ENCODE measurements around the gene HAS3. TPM values are rescaled to one million over a fixed set of nuclear protein-coding genes. Genes with fewer than 3 reads are reported as not detected.

The HAS3 gene
- total RNA-seq, 4 donors from 2014 or later, result 0.23 to 10.0 (median 1.6) TPM; not detected in 1

- intact Hi-C loops (cut with DNase I; ENCODE audit: low total_unique reads), result no loop called here
- Histone ChIP-seq H3K4me3 (no peak overlapping the region), H3K27me3 (no peaks in the 10 kb centered on the region), H3K36me3 (peaks cover 0 to 41% of the 10 kb centered on the region in 2 donors), H3K9me3 (no peaks in the 10 kb centered on the region), H3K27ac (no peak overlapping the region), H3K4me1 (peaks cover 24 to 28% of the 10 kb centered on the region in 2 donors)
- DNase-seq, result no peak
- TF ChIP-seq CTCF (IDR thresholded peaks at IDR 0.05 in 4 of 5, conservative IDR thresholded peaks at IDR 0.05 in 1 of 5) (no peak), POLR2A (IDR thresholded peaks at IDR 0.05) (no peak)
- in situ Hi-C loops (cut with MboI; ENCODE audit: low sequenced_read_pairs in 4 of 4), result loop anchor here in 2 of 4 donors (25.0 kb wide), 1 partner anchor 578 kb away; the partner anchor contains the start of gene ZFP90 (in 2 of the 2)
- no peak for ATAC-seq
Measured at GRCh38 chr16:69115361-69115760, 9.9 kb downstream of the HAS3 start.

- intact Hi-C loops (cut with DNase I; ENCODE audit: low total_unique reads) (no loop called here), in situ Hi-C loops (cut with MboI; ENCODE audit: low sequenced_read_pairs in 4 of 4) (loop anchor here in 2 of 4 donors (25.0 kb wide), 1 partner anchor 579 kb away; the partner anchor contains the start of gene ZFP90 (in 2 of the 2))
- DNase-seq (no peak), ATAC-seq (no peak)
- H3K36me3 ChIP-seq, result peaks cover 0 to 46% of the 10 kb centered on the region in 2 donors
- peaks cover 24 to 28% of the 10 kb centered on the region in 2 donors for H3K4me1 ChIP-seq
- no peak overlapping the region for H3K4me3 ChIP-seq
- TF ChIP-seq POLR2A (IDR thresholded peaks at IDR 0.05) (no peak), CTCF (IDR thresholded peaks at IDR 0.05 in 4 of 5, conservative IDR thresholded peaks at IDR 0.05 in 1 of 5) (no peak)
- no peak overlapping the region for H3K27ac ChIP-seq
- H3K9me3 ChIP-seq, result no peaks in the 10 kb centered on the region
- no peaks in the 10 kb centered on the region for H3K27me3 ChIP-seq
Measured at GRCh38 chr16:69115837-69116236, 10.4 kb downstream of the HAS3 start.

- TF ChIP-seq POLR2A (IDR thresholded peaks at IDR 0.05) (no peak), CTCF (IDR thresholded peaks at IDR 0.05 in 4 of 5, conservative IDR thresholded peaks at IDR 0.05 in 1 of 5) (no peak)
- in situ Hi-C loops (cut with MboI; ENCODE audit: low sequenced_read_pairs in 4 of 4), result loop anchor here in 2 of 4 donors (25.0 kb wide), 1 partner anchor 579 kb away; the partner anchor contains the start of gene ZFP90 (in 2 of the 2)
- Histone ChIP-seq H3K4me1 (peaks cover 24 to 28% of the 10 kb centered on the region in 2 donors), H3K9me3 (no peaks in the 10 kb centered on the region), H3K4me3 (no peak overlapping the region), H3K27ac (peak overlapping the region in 2 of 4 donors; percentile 5 to 17), H3K36me3 (peaks cover 0 to 51% of the 10 kb centered on the region in 2 donors), H3K27me3 (no peaks in the 10 kb centered on the region)
- ATAC-seq (no peak), DNase-seq (no peak)
- intact Hi-C loops (cut with DNase I; ENCODE audit: low total_unique reads), result no loop called here
Measured at GRCh38 chr16:69116256-69116875, 10.9 kb downstream of the HAS3 start.

DNA sequence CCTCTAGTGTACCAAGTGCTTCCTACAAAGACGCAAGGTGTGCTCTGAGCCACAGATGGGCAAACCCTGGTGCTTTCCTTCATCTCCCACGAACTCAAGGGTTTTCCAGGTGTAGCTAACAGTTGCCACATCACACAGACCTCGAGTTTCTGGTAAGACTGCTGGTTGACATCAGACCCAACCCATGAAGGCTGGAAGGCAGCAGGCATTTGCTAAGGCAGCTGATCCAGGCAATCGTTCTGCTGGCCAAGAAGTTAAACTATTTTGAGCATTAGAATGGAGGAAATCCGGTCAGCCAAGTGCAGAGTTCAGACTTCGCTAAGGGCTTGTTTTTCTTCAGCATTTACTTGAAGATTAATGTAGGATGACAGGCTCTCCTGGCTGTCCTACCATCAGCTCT is 11.5 kb downstream of the HAS3 start:
- intact Hi-C loops (cut with DNase I; ENCODE audit: low total_unique reads), result no loop called here
- Histone ChIP-seq H3K27ac (peak overlapping the region in 2 of 4 donors; percentile 5 to 17), H3K4me1 (peaks cover 24 to 28% of the 10 kb centered on the region in 2 donors), H3K4me3 (no peak overlapping the region), H3K9me3 (no peaks in the 10 kb centered on the region), H3K27me3 (no peaks in the 10 kb centered on the region), H3K36me3 (peaks cover 0 to 53% of the 10 kb centered on the region in 2 donors)
- in situ Hi-C loops (cut with MboI; ENCODE audit: low sequenced_read_pairs in 4 of 4), result loop anchor here in 2 of 4 donors (25.0 kb wide), 1 partner anchor 580 kb away; the partner anchor contains the start of gene ZFP90 (in 2 of the 2)
- DNase-seq, result no peak
- peak in 1 of 2 donors; percentile 33 for ATAC-seq
- no peak for TF ChIP-seq POLR2A (IDR thresholded peaks at IDR 0.05)
- TF ChIP-seq CTCF (IDR thresholded peaks at IDR 0.05 in 4 of 5, conservative IDR thresholded peaks at IDR 0.05 in 1 of 5), result no peak

Data from gastrocnemius medialis (tissue), 4 donors.